ENCODE measurements around the gene GORAB.

Gene GORAB

GRCh38 chr1:170555370-170555769 is 23.4 kb downstream of the GORAB start:
- TF ChIP-seq SPI1 (IDR thresholded peaks at IDR 0.05; ENCODE audit: low read depth, low read length), result no peak
- no peak for TF ChIP-seq POLR2A (IDR thresholded peaks at IDR 0.05; ENCODE audit: low read depth, low read length)
- TF ChIP-seq PAX5 (IDR thresholded peaks at IDR 0.05; ENCODE audit: insufficient read depth, low read length, severe bottlenecking), result no peak
- no peak for TF ChIP-seq POU2F2 (IDR thresholded peaks at IDR 0.05; ENCODE audit: low read depth, low read length)
- TF ChIP-seq TAF1 (IDR thresholded peaks at IDR 0.05; ENCODE audit: low read depth, low read length), result no peak
- no peak for TF ChIP-seq POLR2AphosphoS5 (IDR thresholded peaks at IDR 0.05; ENCODE audit: low read depth, low read length)
- DNase-seq (ENCODE audit: insufficient read length, low spot score) (no peak), FAIRE-seq (no peak)

DNA sequence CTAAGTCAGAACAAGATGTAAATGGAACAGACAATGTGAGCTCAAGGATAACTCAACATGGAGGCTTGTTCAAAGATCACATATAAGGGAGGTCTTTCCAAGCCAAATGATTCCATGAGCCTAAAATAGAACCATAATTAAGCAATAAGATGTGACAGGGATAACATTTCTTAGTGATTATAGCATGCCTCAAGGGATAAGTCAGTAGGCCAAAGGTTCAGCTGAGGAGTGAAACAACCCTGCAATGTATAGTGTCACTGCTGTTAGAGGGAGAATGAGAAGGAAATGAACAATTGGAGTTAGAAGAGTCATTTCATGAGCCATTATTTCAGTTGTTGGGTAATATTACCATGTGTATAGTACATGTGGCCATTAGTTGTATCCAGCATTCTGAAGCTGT is 25.0 kb downstream of the GORAB start:
- no peak for TF ChIP-seq SPI1 (IDR thresholded peaks at IDR 0.05; ENCODE audit: low read depth, low read length)
- TF ChIP-seq POLR2A (IDR thresholded peaks at IDR 0.05; ENCODE audit: low read depth, low read length), result no peak
- TF ChIP-seq POU2F2 (IDR thresholded peaks at IDR 0.05; ENCODE audit: low read depth, low read length), result no peak
- TF ChIP-seq PAX5 (IDR thresholded peaks at IDR 0.05; ENCODE audit: insufficient read depth, low read length, severe bottlenecking), result no peak
- no peak for TF ChIP-seq TAF1 (IDR thresholded peaks at IDR 0.05; ENCODE audit: low read depth, low read length)
- TF ChIP-seq POLR2AphosphoS5 (IDR thresholded peaks at IDR 0.05; ENCODE audit: low read depth, low read length), result no peak
- FAIRE-seq (no peak), DNase-seq (ENCODE audit: insufficient read length, low spot score) (no peak)

- no peak for DNase-seq (ENCODE audit: insufficient read length, low spot score)
- no peak for FAIRE-seq
- TF ChIP-seq SPI1 (IDR thresholded peaks at IDR 0.05; ENCODE audit: low read depth, low read length), result no peak
Measured at GRCh38 chr1:170558731-170559130, 26.8 kb downstream of the GORAB start.

DNA sequence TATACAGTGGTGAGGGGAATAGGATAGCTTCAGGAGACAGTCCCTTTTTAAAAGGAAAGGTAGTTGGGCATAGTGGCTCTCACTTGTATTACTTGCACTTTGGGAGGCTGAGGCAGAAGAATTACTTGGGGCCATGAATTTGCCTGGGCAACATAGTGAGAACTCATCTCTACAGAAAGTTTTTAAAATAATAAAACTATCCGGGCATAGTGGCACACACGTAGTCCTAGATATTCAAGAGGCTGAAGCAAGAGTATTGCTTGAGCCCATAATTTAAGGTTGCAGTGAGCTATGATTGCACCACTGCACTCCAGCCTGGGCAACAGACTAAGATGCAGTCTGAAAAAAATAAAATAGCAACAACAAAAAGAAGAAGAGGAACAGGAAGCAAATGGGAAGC is 27.2 kb downstream of the GORAB start:
- no peak for DNase-seq (ENCODE audit: insufficient read length, low spot score)
- TF ChIP-seq TAF1 (IDR thresholded peaks at IDR 0.05; ENCODE audit: low read depth, low read length) (no peak), POLR2A (IDR thresholded peaks at IDR 0.05; ENCODE audit: low read depth, low read length) (no peak), POLR2AphosphoS5 (IDR thresholded peaks at IDR 0.05; ENCODE audit: low read depth, low read length) (no peak), POU2F2 (IDR thresholded peaks at IDR 0.05; ENCODE audit: low read depth, low read length) (no peak), SPI1 (IDR thresholded peaks at IDR 0.05; ENCODE audit: low read depth, low read length) (no peak), PAX5 (IDR thresholded peaks at IDR 0.05; ENCODE audit: insufficient read depth, low read length, severe bottlenecking) (no peak)
- FAIRE-seq, result no peak

DNA sequence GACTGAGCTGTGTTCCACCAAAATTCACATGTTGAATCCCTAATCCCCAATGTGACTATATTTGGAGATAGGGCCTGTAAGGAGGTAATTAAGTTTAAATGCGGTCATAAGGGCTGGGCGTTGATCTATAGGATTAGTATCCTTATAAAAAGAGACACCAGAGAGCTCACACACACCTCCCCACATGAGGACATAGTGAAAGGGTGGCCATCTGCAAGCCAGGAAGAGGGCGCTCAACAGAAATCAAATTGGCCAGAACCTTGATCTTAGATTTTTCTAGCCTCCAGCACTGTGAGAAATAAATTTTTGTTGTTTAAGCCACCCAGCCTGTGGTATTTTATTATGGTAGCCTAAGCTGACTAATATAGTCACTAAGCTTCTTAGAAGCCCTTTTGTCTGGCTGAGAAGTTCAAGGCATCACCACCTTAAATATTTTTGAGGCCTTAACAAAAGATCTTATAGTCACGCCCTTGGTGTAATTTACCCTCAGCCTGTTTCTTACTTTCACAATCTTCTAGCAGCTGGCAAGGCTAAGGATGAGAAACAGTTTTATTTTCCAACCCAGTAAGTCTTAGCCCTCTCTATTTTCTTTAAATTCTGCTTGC is 28.8 kb downstream of the GORAB start:
- no peak for DNase-seq (ENCODE audit: insufficient read length, low spot score)
- TF ChIP-seq POLR2AphosphoS5 (IDR thresholded peaks at IDR 0.05; ENCODE audit: low read depth, low read length), result no peak
- no peak for FAIRE-seq

DNA sequence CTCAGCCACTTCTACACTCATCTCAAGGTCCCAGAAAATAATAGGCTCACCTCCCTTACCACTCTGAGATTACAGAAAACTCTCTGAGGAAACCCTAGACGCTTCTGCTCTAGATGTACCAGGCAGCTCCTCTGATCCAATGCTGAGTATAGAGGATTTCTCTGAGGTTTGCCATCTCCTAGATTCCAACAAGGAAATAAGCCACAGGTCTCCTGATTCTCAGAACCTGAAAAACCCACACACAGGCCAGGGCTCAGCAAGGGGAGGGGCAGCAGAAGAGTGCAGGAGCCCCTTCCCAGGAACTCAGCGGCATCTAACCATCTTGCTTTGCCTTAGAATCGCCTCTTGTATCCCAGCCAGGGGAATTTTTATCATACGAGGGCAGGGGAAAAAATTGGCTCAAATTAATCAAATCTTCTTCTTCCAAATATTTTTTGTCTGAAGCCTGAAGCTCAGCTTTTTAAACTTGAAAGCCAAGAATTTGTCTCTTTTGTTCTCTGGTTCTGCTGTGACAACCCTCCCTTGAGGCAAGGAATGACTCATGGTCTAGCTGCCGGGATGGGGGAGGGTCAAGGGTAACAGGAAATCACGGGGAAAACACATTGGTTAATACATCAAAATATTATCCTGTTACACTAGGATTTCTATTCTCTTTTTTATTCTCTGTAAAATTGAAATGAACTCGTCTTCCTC is 30.8 kb downstream of the GORAB start:
- DNase-seq (ENCODE audit: insufficient read length, low spot score) (no peak), FAIRE-seq (no peak)
- TF ChIP-seq PAX5 (IDR thresholded peaks at IDR 0.05; ENCODE audit: insufficient read depth, low read length, severe bottlenecking), result no peak
- TF ChIP-seq POLR2A (IDR thresholded peaks at IDR 0.05; ENCODE audit: low read depth, low read length), result no peak
- TF ChIP-seq POU2F2 (IDR thresholded peaks at IDR 0.05; ENCODE audit: low read depth, low read length), result no peak
- no peak for TF ChIP-seq POLR2AphosphoS5 (IDR thresholded peaks at IDR 0.05; ENCODE audit: low read depth, low read length)
- no peak for TF ChIP-seq TAF1 (IDR thresholded peaks at IDR 0.05; ENCODE audit: low read depth, low read length)
- TF ChIP-seq SPI1 (IDR thresholded peaks at IDR 0.05; ENCODE audit: low read depth, low read length), result no peak

- no peak for DNase-seq (ENCODE audit: insufficient read length, low spot score)
- no peak for TF ChIP-seq POLR2AphosphoS5 (IDR thresholded peaks at IDR 0.05; ENCODE audit: low read depth, low read length)
- no peak for TF ChIP-seq POU2F2 (IDR thresholded peaks at IDR 0.05; ENCODE audit: low read depth, low read length)
- TF ChIP-seq POLR2A (IDR thresholded peaks at IDR 0.05; ENCODE audit: low read depth, low read length), result no peak
- TF ChIP-seq SPI1 (IDR thresholded peaks at IDR 0.05; ENCODE audit: low read depth, low read length), result no peak
- no peak for TF ChIP-seq PAX5 (IDR thresholded peaks at IDR 0.05; ENCODE audit: insufficient read depth, low read length, severe bottlenecking)
- no peak for TF ChIP-seq TAF1 (IDR thresholded peaks at IDR 0.05; ENCODE audit: low read depth, low read length)
- no peak for FAIRE-seq
Measured at GRCh38 chr1:170567214-170567613, 35.2 kb downstream of the GORAB start.

DNA sequence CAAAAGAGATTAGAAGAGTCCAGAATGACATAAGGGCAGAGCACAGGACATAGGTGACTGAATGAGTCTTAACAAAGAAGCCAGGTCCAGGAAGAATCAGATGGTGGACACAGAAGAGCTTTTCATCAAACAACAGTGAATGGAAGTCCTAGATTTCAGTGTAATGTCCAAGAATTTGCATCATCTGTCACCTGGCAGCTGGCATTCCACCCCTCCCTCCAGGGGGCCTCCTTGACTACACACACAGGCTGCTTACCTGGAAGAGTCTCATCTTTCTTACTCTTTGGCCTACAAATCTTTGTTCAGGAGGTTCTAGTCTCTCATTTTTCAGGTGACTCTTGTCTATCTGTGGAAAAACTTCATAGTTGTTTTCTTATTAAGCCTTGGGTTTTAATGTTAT is 36.2 kb downstream of the GORAB start:
- no peak for DNase-seq (ENCODE audit: insufficient read length, low spot score)
- no peak for TF ChIP-seq POU2F2 (IDR thresholded peaks at IDR 0.05; ENCODE audit: low read depth, low read length)
- no peak for TF ChIP-seq POLR2A (IDR thresholded peaks at IDR 0.05; ENCODE audit: low read depth, low read length)
- no peak for TF ChIP-seq TAF1 (IDR thresholded peaks at IDR 0.05; ENCODE audit: low read depth, low read length)
- no peak for TF ChIP-seq POLR2AphosphoS5 (IDR thresholded peaks at IDR 0.05; ENCODE audit: low read depth, low read length)
- no peak for TF ChIP-seq SPI1 (IDR thresholded peaks at IDR 0.05; ENCODE audit: low read depth, low read length)
- TF ChIP-seq PAX5 (IDR thresholded peaks at IDR 0.05; ENCODE audit: insufficient read depth, low read length, severe bottlenecking), result no peak
- no peak for FAIRE-seq

- TF ChIP-seq SPI1 (IDR thresholded peaks at IDR 0.05; ENCODE audit: low read depth, low read length) (no peak), POU2F2 (IDR thresholded peaks at IDR 0.05; ENCODE audit: low read depth, low read length) (no peak), TAF1 (IDR thresholded peaks at IDR 0.05; ENCODE audit: low read depth, low read length) (no peak), PAX5 (IDR thresholded peaks at IDR 0.05; ENCODE audit: insufficient read depth, low read length, severe bottlenecking) (no peak), POLR2AphosphoS5 (IDR thresholded peaks at IDR 0.05; ENCODE audit: low read depth, low read length) (no peak), POLR2A (IDR thresholded peaks at IDR 0.05; ENCODE audit: low read depth, low read length) (no peak)
- FAIRE-seq (no peak), DNase-seq (ENCODE audit: insufficient read length, low spot score) (no peak)
Measured at GRCh38 chr1:170576980-170577379, 45.0 kb downstream of the GORAB start.

DNA sequence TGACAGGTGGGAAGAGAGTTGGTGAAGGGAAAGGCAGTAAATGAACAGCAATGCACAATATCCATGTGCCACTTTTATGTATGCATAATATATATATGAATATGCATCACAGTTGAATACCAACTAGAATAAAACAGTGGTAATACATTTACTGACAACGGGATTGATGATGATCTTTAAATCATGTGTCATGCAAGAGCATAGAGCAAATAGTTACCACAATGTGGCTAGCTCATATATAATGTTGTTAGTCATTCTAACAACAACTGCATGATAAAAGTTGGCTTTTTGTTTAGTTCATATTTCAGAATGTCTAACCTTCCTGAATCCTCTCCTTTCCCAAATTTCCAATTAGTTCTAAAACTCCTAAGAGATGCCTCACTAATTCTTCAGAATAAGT is 46.4 kb downstream of the GORAB start:
- TF ChIP-seq POLR2A (IDR thresholded peaks at IDR 0.05; ENCODE audit: low read depth, low read length) (no peak), SPI1 (IDR thresholded peaks at IDR 0.05; ENCODE audit: low read depth, low read length) (no peak), TAF1 (IDR thresholded peaks at IDR 0.05; ENCODE audit: low read depth, low read length) (no peak), PAX5 (IDR thresholded peaks at IDR 0.05; ENCODE audit: insufficient read depth, low read length, severe bottlenecking) (no peak), POLR2AphosphoS5 (IDR thresholded peaks at IDR 0.05; ENCODE audit: low read depth, low read length) (no peak), POU2F2 (IDR thresholded peaks at IDR 0.05; ENCODE audit: low read depth, low read length) (no peak)
- FAIRE-seq, result no peak

More for the DNA sequence above, 46.4 kb downstream of the GORAB start:
- no peak for DNase-seq (ENCODE audit: insufficient read length, low spot score)
